HFFc6 (cell line): ENCODE data around the gene ARFRP1. TPM values are rescaled to one million over a fixed set of nuclear protein-coding genes. Genes with fewer than 3 reads are reported as not detected.
"Not testable (repeated sequence)": the region's sequence is repeated elsewhere in the genome, so short reads cannot be mapped to it uniquely, and the experiment has no call there.

Experiments used
- DNase-seq: peaks from one replicate; pipeline ENCODE4 v3.0.0-alpha.2; 2018
- H3K27ac Mint-ChIP-seq: 2 replicates; pipeline ENCODE4 v1.8.0; 2020; ENCODE audit warnings: mild to moderate bottlenecking, mixed read lengths
- H3K27me3 Mint-ChIP-seq: 2 replicates; pipeline ENCODE4 v1.8.0; 2021; ENCODE audit warnings: mild to moderate bottlenecking, moderate library complexity, mixed read lengths; ENCODE audit not compliant: insufficient read depth
- H3K36me3 Mint-ChIP-seq: 2 replicates; pipeline ENCODE4 v1.8.0; 2021; ENCODE audit warnings: low read depth, mixed read lengths
- H3K4me1 Mint-ChIP-seq: 2 replicates; pipeline ENCODE4 v1.8.0; 2020; ENCODE audit warnings: low read depth, mixed read lengths
- H3K4me3 Mint-ChIP-seq: 2 replicates; pipeline ENCODE4 v1.8.0; 2020; ENCODE audit warnings: mild to moderate bottlenecking, moderate library complexity, mixed read lengths
- H3K9me3 Mint-ChIP-seq: 2 replicates; pipeline ENCODE4 v1.8.0; 2020; ENCODE audit warnings: mild to moderate bottlenecking, mixed read lengths
- total RNA-seq, 6 experiments: library from RNA; stranded (reverse); fragmentation: NEBNext Ultra II Directional; extraction: Animal tissue kit (Norgen Biotek cat#: 25700); gene quantifications; 2 replicates in 1 of 6; 3 replicates in 5 of 6; pipeline ENCODE4 v1.2.3, GENCODE V29; 2021
- TF ChIP-seq, protein P1 (sequence below): fragments of 200-600 bp; sonication (generic); IDR thresholded peaks from 2 replicates; pipeline ENCODE4 v1.5.0; 2021; ENCODE audit warnings: antibody characterized with exemption, mild to moderate bottlenecking

ARFRP1 gene
- total RNA-seq, 6 experiments from 2014 or later, result 35.1 to 44.2 (median 37.4) TPM

DNA sequence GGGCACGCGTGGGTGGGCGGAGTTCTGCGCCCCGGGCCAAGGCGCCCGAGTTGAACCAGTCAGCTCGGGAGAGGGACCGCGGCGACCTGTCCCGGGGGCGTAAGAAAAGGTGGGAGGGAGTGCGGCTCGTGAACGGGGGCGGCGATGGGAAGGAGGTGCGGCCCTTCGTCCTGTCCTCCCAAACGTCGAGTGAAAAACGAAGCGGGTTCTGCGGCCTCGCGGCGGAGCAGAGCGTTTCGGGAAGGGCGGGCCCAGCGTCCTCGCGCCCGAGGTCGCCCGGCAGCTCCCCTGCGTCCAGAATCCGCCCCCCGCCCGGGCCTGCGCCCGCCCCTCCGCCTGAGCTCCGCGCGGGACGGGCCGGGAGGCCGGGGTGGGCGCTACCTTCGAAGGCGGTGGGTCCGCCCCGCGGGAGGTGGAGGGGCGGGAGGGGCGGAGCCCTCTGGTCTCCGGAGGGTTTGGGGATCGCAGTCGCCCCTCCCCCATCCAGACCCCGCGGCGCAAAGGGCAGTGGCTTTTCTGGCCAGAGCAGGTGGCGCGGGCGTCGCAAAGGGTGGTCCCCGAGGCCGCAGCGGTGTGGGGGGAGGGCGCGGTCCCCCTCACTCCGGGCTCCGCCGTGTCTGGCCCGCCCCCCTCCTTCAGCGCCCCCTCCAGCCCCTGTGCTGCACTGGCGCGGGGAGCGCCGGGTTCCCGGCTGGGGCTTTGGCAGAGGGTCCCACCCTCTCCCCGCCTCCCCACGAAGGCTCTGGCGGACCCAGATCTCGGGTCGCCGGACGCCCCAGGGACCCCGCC, 55.4 kb downstream of the ARFRP1 start:
- Mint-ChIP-seq H3K27me3 (peaks cover 11% of the 10 kb centered on the region), H3K4me1 (peaks cover 5% of the 10 kb centered on the region), H3K27ac (no peak overlapping the region), H3K9me3 (no peaks in the 10 kb centered on the region), H3K36me3 (no peaks in the 10 kb centered on the region), H3K4me3 (no peak overlapping the region)
- TF ChIP-seq, protein P1, sequence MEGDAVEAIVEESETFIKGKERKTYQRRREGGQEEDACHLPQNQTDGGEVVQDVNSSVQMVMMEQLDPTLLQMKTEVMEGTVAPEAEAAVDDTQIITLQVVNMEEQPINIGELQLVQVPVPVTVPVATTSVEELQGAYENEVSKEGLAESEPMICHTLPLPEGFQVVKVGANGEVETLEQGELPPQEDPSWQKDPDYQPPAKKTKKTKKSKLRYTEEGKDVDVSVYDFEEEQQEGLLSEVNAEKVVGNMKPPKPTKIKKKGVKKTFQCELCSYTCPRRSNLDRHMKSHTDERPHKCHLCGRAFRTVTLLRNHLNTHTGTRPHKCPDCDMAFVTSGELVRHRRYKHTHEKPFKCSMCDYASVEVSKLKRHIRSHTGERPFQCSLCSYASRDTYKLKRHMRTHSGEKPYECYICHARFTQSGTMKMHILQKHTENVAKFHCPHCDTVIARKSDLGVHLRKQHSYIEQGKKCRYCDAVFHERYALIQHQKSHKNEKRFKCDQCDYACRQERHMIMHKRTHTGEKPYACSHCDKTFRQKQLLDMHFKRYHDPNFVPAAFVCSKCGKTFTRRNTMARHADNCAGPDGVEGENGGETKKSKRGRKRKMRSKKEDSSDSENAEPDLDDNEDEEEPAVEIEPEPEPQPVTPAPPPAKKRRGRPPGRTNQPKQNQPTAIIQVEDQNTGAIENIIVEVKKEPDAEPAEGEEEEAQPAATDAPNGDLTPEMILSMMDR, result no peak
- DNase-seq, result no peak

DNA sequence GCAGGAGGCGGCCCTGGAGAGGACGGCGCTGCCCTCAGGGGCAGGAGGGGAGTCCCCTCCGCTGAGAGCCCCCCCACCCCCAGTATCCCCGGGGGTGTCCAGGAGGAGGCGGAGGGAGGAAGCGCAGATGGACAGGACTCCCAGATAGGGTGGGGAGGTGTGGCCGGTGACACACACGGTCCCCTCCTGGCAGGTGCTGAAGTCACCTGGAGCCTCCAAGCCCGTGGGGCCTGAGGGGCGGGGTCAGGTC, 55.9 kb downstream of the ARFRP1 start:
- H3K4me1 Mint-ChIP-seq, result peaks cover 5% of the 10 kb centered on the region
- H3K36me3 Mint-ChIP-seq, result no peaks in the 10 kb centered on the region
- no peak for DNase-seq
- TF ChIP-seq, protein P1, result no peak
- H3K27ac Mint-ChIP-seq, result no peak overlapping the region
- H3K4me3 Mint-ChIP-seq, result peak overlapping the region; percentile 65; the same call in 1 of the 2 replicates
- peaks cover 11% of the 10 kb centered on the region for H3K27me3 Mint-ChIP-seq
- no peaks in the 10 kb centered on the region for H3K9me3 Mint-ChIP-seq

DNA sequence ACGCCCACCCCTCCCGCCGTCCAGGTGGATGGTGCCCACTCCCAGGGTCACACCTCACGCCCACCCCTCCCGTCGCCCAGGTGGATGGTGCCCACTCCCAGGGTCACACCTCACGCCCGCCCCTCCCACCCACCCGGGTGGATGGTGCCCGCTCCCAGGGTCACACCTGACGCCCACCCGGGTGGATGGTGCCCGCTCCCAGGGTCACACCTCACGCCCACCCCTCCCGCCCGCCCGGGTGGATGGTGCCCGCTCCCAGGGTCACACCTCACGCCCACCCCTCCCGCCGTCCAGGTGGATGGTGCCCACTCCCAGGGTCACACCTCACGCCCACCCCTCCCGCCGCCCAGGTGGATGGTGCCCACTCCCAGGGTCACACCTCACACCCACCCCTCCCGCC, 57.3 kb downstream of the ARFRP1 start:
- H3K36me3 Mint-ChIP-seq, H3K27ac Mint-ChIP-seq, H3K4me1 Mint-ChIP-seq, DNase-seq, H3K9me3 Mint-ChIP-seq, H3K4me3 Mint-ChIP-seq: not testable (repeated sequence)
- H3K27me3 Mint-ChIP-seq, result peaks cover 11% of the 10 kb centered on the region

DNA sequence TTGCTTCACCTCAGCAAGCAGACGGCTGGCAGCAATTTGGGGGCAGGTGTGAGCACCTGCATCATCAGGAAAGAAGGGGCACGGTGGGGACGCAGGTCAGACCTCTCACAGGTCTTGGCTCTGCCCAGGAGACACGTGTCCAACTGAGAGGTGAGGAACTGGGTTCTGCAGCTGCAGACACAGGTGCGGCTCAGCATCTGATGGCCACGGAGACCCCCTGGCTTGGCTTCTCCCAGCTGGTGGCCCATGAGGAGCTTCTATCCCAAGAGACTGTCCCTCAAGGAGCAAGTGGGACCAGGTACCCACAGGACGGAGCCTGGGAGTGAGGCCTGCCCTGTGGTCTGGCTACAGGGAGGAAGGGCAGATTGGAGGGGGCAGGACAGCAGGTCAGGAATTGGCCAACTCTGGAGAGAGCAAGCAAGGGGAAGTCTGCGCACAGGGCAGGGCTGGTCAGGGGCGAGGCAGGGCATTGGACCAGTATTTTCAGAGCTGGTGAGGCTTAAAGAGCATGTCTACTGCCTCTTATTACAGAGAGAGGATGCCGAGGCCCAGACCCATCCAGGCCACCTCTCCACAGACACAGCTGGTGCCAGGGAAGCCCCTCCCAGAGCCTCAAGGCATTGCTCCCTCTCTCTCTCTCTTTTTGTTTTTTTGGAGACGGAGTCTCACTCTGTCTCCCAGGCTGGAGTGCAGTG, 58.7 kb downstream of the ARFRP1 start:
- no peak for DNase-seq
- no peaks in the 10 kb centered on the region for H3K36me3 Mint-ChIP-seq
- H3K27ac Mint-ChIP-seq, result no peak overlapping the region
- no peak overlapping the region for H3K4me3 Mint-ChIP-seq
- H3K4me1 Mint-ChIP-seq, result peaks cover 5% of the 10 kb centered on the region
- peaks cover 4% of the 10 kb centered on the region for H3K27me3 Mint-ChIP-seq
- TF ChIP-seq, protein P1, result no peak
- no peaks in the 10 kb centered on the region for H3K9me3 Mint-ChIP-seq

Other genes with a start within 250 kb of the ARFRP1 start
- gene KCNQ2, start 235.3 kb downstream of the ARFRP1 start, total RNA-seq, result not detected
- gene EEF1A2, start 208.9 kb downstream of the ARFRP1 start, total RNA-seq, result 1 to 10 TPM; 1.1 to 7.2 (median 1.7) TPM
- gene PPDPF, start 187.2 kb downstream of the ARFRP1 start, total RNA-seq, result 100 to 1,000 TPM; 388 to 518 (median 443) TPM
- gene PTK6, start 170.6 kb downstream of the ARFRP1 start, total RNA-seq, result under 1 TPM in 2 of 6 experiments, not detected in 4; 0.07 TPM
- gene SRMS, start 160.2 kb downstream of the ARFRP1 start, total RNA-seq, result not detected
- gene FNDC11, start 153.8 kb downstream of the ARFRP1 start, total RNA-seq, result not detected
- gene HELZ2, start 133.7 kb downstream of the ARFRP1 start, total RNA-seq, result 10 to 100 TPM; 14.7 to 20.4 (median 16.5) TPM
- gene GMEB2, start 80.9 kb downstream of the ARFRP1 start, total RNA-seq, result 10 to 100 TPM; 10.9 to 12.4 (median 12.0) TPM
- gene STMN3, start 54.6 kb downstream of the ARFRP1 start, total RNA-seq, result 1 to 10 TPM in 5 of 6 experiments, under 1 TPM in 1; 0.77 to 3.2 (median 1.5) TPM
- 10 to 100 TPM; 19.0 to 26.8 (median 22.7) TPM for gene RTEL1, start 49.7 kb downstream of the ARFRP1 start, total RNA-seq
- gene TNFRSF6B, start 11.3 kb downstream of the ARFRP1 start, total RNA-seq, result 1 to 10 TPM in 3 of 6 experiments, under 1 TPM in 3; 0.33 to 1.8 (median 1.1) TPM
- gene ZGPAT, start 63 bp upstream of the ARFRP1 start, total RNA-seq, result 10 to 100 TPM; 18.3 to 22.9 (median 19.6) TPM
- 1 to 10 TPM; 3.4 to 6.1 (median 4.6) TPM for gene LIME1, start 28.7 kb upstream of the ARFRP1 start, total RNA-seq
- gene SLC2A4RG, start 31.8 kb upstream of the ARFRP1 start, total RNA-seq, result 100 to 1,000 TPM in 3 of 6 experiments, 10 to 100 TPM in 3; 89.6 to 122 (median 102) TPM
- 1 to 10 TPM in 2 of 6 experiments, under 1 TPM in 4; 0.38 to 1.1 (median 0.64) TPM for gene ZBTB46, start 123.3 kb upstream of the ARFRP1 start, total RNA-seq
- gene ABHD16B, start 153.5 kb upstream of the ARFRP1 start, total RNA-seq, result not detected
- gene TPD52L2, start 157.3 kb upstream of the ARFRP1 start, total RNA-seq, result 100 to 1,000 TPM; 161 to 196 (median 169) TPM
- gene DNAJC5, start 187.2 kb upstream of the ARFRP1 start, total RNA-seq, result 10 to 100 TPM; 52.0 to 65.8 (median 56.2) TPM
- gene UCKL1, start 248.4 kb upstream of the ARFRP1 start, total RNA-seq, result 10 to 100 TPM; 17.2 to 21.7 (median 19.4) TPM